Endothelial cell of umbilical vein (primary cell): ENCODE results near the gene NFKB1. TPM values are rescaled to one million over a fixed set of nuclear protein-coding genes. Genes with fewer than 3 reads are reported as not detected.

ENCODE experiments used
- BruUV-seq: library from RNA; stranded (reverse); fragments of 400-500 nt; replicated peaks from 2 replicates; lab custom pipeline; 2021; lab: Mats Ljungman, UMichigan
- CTCF ChIA-PET: fragments of 300-600, 350-600 bp; sonication (Branson Sonifier 250); formaldehyde crosslinking; loops from one replicate; lab custom pipeline; 2021; ENCODE audit warnings: antibody characterized with exemption, inconsistent platforms; lab: Charles Lee
- POLR2A ChIA-PET: fragments of 300-600, 350-600 bp; sonication (Branson Sonifier 250); formaldehyde crosslinking; loops from one replicate; lab custom pipeline; 2021; ENCODE audit warnings: antibody characterized with exemption, inconsistent platforms; lab: Charles Lee
- DNase-seq: peaks from one replicate; pipeline ENCODE4 v3.0.0-alpha.2; 2011; ENCODE audit warnings: low read depth, low spot score
- FAIRE-seq: peaks from 2 replicates; lab custom pipeline; 2011; peaks lifted over from hg19 to GRCh38; lab: Jason Lieb, UNC
- H2AFZ ChIP-seq: 2 replicates; pipeline ENCODE4 v1.6.0; 2012; ENCODE audit warnings: low read depth, low read length, control low read depth, inconsistent platforms
- H3K27ac ChIP-seq: 2 replicates; pipeline ENCODE4 v1.5.1; 2011; ENCODE audit warnings: low read depth, mild to moderate bottlenecking, control low read depth, low read length, moderate library complexity; ENCODE audit not compliant: insufficient read depth
- H3K27me3 ChIP-seq, 2 experiments: 2 replicates each; pipeline versions ENCODE4 v1.6.0 to v1.6.1; 2011; ENCODE audit warnings: low read length in 2 of 2, mixed read lengths in 1 of 2; ENCODE audit not compliant: control insufficient read depth in 2 of 2, insufficient read depth in 2 of 2
- H3K36me3 ChIP-seq, 2 experiments: 2 replicates in 1 of 2; 3 replicates in 1 of 2; pipeline ENCODE4 v1.5.1; 2011; ENCODE audit warnings: low read length in 2 of 2, mild to moderate bottlenecking in 1 of 2, moderate library complexity in 1 of 2; ENCODE audit not compliant: control insufficient read depth in 2 of 2, insufficient read depth in 2 of 2; ENCODE audit errors: extremely low read depth in 1 of 2
- H3K4me1 ChIP-seq: 3 replicates; pipeline ENCODE4 v1.5.1; 2011; ENCODE audit warnings: mild to moderate bottlenecking, low read length; ENCODE audit not compliant: control insufficient read depth, insufficient read depth; ENCODE audit errors: extremely low read depth
- H3K4me2 ChIP-seq: 2 replicates; pipeline ENCODE4 v1.6.1; 2011; ENCODE audit warnings: low read length, control low read depth, mixed read lengths; ENCODE audit not compliant: insufficient read depth
- H3K4me3 ChIP-seq, 3 experiments: fragments of 200-600 bp in 1 of 3; sonication (generic), shearing (Covaris generic) in 1 of 3; replicated peaks in 1 of 3; 2 replicates each; pipeline ENCODE4 v1.5.1; 2011 to 2016; ENCODE audit warnings: control low read depth in 3 of 3, low read length in 3 of 3, mild to moderate bottlenecking in 2 of 3, inconsistent platforms in 1 of 3, low read depth in 1 of 3, moderate library complexity in 1 of 3; ENCODE audit not compliant: insufficient read depth in 1 of 3
- H3K79me2 ChIP-seq: 2 replicates; pipeline ENCODE4 v1.6.0; 2012; ENCODE audit warnings: low read length, inconsistent platforms; ENCODE audit not compliant: control insufficient read depth, insufficient read depth
- H3K9ac ChIP-seq: replicated peaks from 2 replicates; pipeline ENCODE3; 2011; ENCODE audit warnings: low read length, control low read depth; ENCODE audit not compliant: insufficient read depth; ENCODE audit errors: extremely low read depth
- H3K9me1 ChIP-seq: replicated peaks from 3 replicates; pipeline ENCODE4 v1.6.0; 2011; ENCODE audit warnings: mild to moderate bottlenecking, low read length; ENCODE audit not compliant: control insufficient read depth, insufficient read depth; ENCODE audit errors: extremely low read depth
- H3K9me3 ChIP-seq: replicated peaks from 2 replicates; pipeline ENCODE4 v1.5.1; 2012; ENCODE audit warnings: low read length, inconsistent platforms; ENCODE audit not compliant: control insufficient read depth, insufficient read depth
- H4K20me1 ChIP-seq: replicated peaks from 2 replicates; pipeline ENCODE3; 2011; ENCODE audit warnings: mild to moderate bottlenecking, low read length; ENCODE audit not compliant: control insufficient read depth, insufficient read depth; ENCODE audit errors: extremely low read depth
- EZH2 ChIP-seq: IDR thresholded peaks from 2 replicates; pipeline ENCODE4 v1.6.1; 2012; ENCODE audit warnings: borderline replicate concordance, low read depth, mild to moderate bottlenecking, moderate library complexity, low read length, inconsistent platforms; ENCODE audit not compliant: severe bottlenecking
- JUN ChIP-seq: IDR thresholded peaks from 2 replicates; pipeline ENCODE4 v1.6.1; 2011; ENCODE audit warnings: borderline replicate concordance, low read depth; ENCODE audit not compliant: insufficient read length, insufficient read depth
- MYC ChIP-seq: IDR thresholded peaks from one replicate; pipeline ENCODE4 v1.6.1; 2011; ENCODE audit warnings: mild to moderate bottlenecking, low read depth, low read length
- dilution Hi-C: fragments of 300-500 bp; cut with MboI; formaldehyde crosslinking; loops from one replicate; pipeline ENCODE4 v1.15.0; 2019; ENCODE audit warnings: low sequenced_read_pairs; ENCODE audit not compliant: extremely low pct_ligation_motif_present
- intact Hi-C: fragments of 100-400 bp; cut with micrococcal nuclease; formaldehyde crosslinking; loops from one replicate; pipeline ENCODE4 v1.10.0; 2022
- polyA plus RNA-seq, 4 experiments: library from polyadenylated mRNA; depleted of rRNA in 3 of 4; stranded (reverse) in 3 of 4; unstranded in 1 of 4; fragments of >200 nt; gene quantifications; 2 replicates each; pipeline versions ENCODE4 v1.2.1 to v1.2.3, GENCODE V29; 2011 to 2012; ENCODE audit warnings: missing spikeins in 1 of 4
- total RNA-seq: library from RNA; stranded (reverse); gene quantifications from 2 replicates; pipeline ENCODE4 v1.2.3, GENCODE V29; 2021
- TF ChIP-seq, protein P1 (sequence below), 2 donors: IDR thresholded peaks; 1 replicate in 1 of 2; 2 replicates in 1 of 2; pipeline ENCODE4 v1.5.1; 2011; ENCODE audit warnings: low read length in 2 of 2, mild to moderate bottlenecking in 2 of 2, moderate library complexity in 2 of 2, control low read depth in 1 of 2, inconsistent platforms in 1 of 2, low read depth in 1 of 2; ENCODE audit not compliant: insufficient read depth in 1 of 2; ENCODE audit errors: extremely low read depth in 1 of 2

Gene NFKB1
- total and polyA plus RNA-seq, 2 donors (not counting 3 experiments of a cell fraction or from before 2014, with no cell fraction given), result 21.3 to 41.4 TPM

DNA sequence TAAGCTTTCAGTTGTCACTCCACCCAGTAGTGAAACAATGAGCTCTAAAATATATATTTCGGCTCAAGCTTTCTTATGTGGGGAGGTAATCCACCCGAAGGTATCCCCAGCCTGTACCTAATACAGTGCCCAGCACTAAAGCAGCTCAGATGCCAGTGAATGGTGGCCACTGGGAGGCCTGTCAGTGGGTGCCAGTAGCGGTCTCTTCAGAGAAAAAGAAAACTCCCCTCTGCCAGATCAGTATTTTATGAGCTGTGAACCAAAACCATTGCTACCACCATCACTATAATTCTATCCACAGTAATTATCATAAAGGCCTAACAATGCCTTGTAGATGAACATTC lies 835 bp upstream of the NFKB1 start:
- intact Hi-C loops (loop anchor here (1.0 to 5.0 kb wide), 7 partner anchors 22 to 508 kb away; partner anchors contain the start of gene CISD2), dilution Hi-C loops (no loop called here)
- ChIA-PET CTCF (interaction anchor here (0.9 to 1.6 kb wide), 10 partner anchors 11 to 509 kb away, joined by 3 to 6 read pairs (median 4); no protein-coding TSS in a partner anchor), POLR2A (interaction anchor here (0.7 kb wide), 2 partner anchors 46 to 86 kb away, joined by 3 read pairs; no protein-coding TSS in a partner anchor)
- H3K4me1 ChIP-seq, result peaks cover 22% of the 10 kb centered on the region
- H2AFZ ChIP-seq, result peak overlapping the region; percentile 82
- FAIRE-seq (no peak), DNase-seq (no peak)
- H4K20me1 ChIP-seq, result peaks cover 4% of the 10 kb centered on the region
- BruUV-seq, result no TSS peak
- H3K9me3 ChIP-seq, result no peaks in the 10 kb centered on the region
- H3K9me1 ChIP-seq, result no peaks in the 10 kb centered on the region
- peaks cover 34% of the 10 kb centered on the region for H3K79me2 ChIP-seq
- no peaks in the 10 kb centered on the region for H3K36me3 ChIP-seq
- H3K27ac ChIP-seq, result peak overlapping the region; percentile 90
- peak overlapping the region; percentile 26 to 93 (median 88) for H3K4me3 ChIP-seq
- TF ChIP-seq, protein P1, sequence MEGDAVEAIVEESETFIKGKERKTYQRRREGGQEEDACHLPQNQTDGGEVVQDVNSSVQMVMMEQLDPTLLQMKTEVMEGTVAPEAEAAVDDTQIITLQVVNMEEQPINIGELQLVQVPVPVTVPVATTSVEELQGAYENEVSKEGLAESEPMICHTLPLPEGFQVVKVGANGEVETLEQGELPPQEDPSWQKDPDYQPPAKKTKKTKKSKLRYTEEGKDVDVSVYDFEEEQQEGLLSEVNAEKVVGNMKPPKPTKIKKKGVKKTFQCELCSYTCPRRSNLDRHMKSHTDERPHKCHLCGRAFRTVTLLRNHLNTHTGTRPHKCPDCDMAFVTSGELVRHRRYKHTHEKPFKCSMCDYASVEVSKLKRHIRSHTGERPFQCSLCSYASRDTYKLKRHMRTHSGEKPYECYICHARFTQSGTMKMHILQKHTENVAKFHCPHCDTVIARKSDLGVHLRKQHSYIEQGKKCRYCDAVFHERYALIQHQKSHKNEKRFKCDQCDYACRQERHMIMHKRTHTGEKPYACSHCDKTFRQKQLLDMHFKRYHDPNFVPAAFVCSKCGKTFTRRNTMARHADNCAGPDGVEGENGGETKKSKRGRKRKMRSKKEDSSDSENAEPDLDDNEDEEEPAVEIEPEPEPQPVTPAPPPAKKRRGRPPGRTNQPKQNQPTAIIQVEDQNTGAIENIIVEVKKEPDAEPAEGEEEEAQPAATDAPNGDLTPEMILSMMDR (IDR thresholded peaks at IDR 0.05; ENCODE audit: extremely low read depth in 1 of 2, insufficient read depth in 1 of 2, low read depth in 1 of 2, low read length in 2 of 2), result peak; percentile 8 to 28
- TF ChIP-seq JUN, result no peak
- no peaks in the 10 kb centered on the region for H3K27me3 ChIP-seq
- peak overlapping the region; percentile 91 for H3K9ac ChIP-seq
- H3K4me2 ChIP-seq, result peak overlapping the region; percentile 95

DNA sequence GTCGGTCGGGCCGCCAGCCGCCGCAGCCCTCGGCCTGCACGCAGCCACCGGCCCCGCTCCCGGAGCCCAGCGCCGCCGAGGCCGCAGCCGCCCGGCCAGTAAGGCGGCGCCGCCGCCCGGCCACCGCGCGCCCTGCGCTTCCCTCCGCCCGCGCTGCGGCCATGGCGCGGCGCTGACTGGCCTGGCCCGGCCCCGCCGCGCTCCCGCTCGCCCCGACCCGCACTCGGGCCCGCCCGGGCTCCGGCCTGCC lies 213 bp downstream of the NFKB1 start:
- Histone ChIP-seq H3K9me1 (no peaks in the 10 kb centered on the region), H3K79me2 (peaks cover 44% of the 10 kb centered on the region), H3K4me1 (peaks cover 22% of the 10 kb centered on the region), H3K4me2 (peak overlapping the region; percentile 95), H2AFZ (peak overlapping the region; percentile 82), H3K9ac (peak overlapping the region; percentile 91), H3K27ac (peak overlapping the region; percentile 90), H3K4me3 (peak overlapping the region; percentile 83 to 93 (median 88)), H4K20me1 (peaks cover 10% of the 10 kb centered on the region), H3K9me3 (no peaks in the 10 kb centered on the region), H3K36me3 (no peaks in the 10 kb centered on the region), H3K27me3 (no peaks in the 10 kb centered on the region)
- no peak for FAIRE-seq
- BruUV-seq, result no TSS peak
- TF ChIP-seq EZH2 (no peak), MYC (no peak)
- dilution Hi-C loops, result no loop called here
- DNase-seq, result no peak
- ChIA-PET POLR2A (no interaction called here), CTCF (interaction anchor here (1.5 to 1.6 kb wide), 3 partner anchors 10 to 35 kb away, joined by 3 to 6 read pairs (median 4); no protein-coding TSS in a partner anchor)
- intact Hi-C loops, result loop anchor here (1.0 to 5.0 kb wide), 7 partner anchors 21 to 518 kb away; partner anchors contain the start of genes CISD2 and SLC9B1
